Cardiac fibroblast (primary cell): ENCODE measurements around the gene GNAT3.
A peak's percentile ranks its signal among the peaks of the same experiment; 100 is the strongest.

ENCODE experiments used
- DNase-seq, 2 donors: peaks; one replicate each; pipeline versions ENCODE4 v3.0.0 to v3.0.0-alpha.2; 2010; ENCODE audit warnings: low read depth in 2 of 2
- H3K4me3 ChIP-seq, 2 donors: replicated peaks in 1 of 2; 1 replicate in 1 of 2; 2 replicates in 1 of 2; pipeline ENCODE4 v1.5.1; 2011; ENCODE audit warnings: low read depth in 2 of 2, low read length in 2 of 2, mild to moderate bottlenecking in 2 of 2, moderate library complexity in 1 of 2
- TF ChIP-seq, protein P1 (sequence below): IDR thresholded peaks from one replicate; pipeline ENCODE4 v1.5.1; 2011; ENCODE audit warnings: low read depth, mild to moderate bottlenecking, low read length, inconsistent platforms

GNAT3 gene

DNA sequence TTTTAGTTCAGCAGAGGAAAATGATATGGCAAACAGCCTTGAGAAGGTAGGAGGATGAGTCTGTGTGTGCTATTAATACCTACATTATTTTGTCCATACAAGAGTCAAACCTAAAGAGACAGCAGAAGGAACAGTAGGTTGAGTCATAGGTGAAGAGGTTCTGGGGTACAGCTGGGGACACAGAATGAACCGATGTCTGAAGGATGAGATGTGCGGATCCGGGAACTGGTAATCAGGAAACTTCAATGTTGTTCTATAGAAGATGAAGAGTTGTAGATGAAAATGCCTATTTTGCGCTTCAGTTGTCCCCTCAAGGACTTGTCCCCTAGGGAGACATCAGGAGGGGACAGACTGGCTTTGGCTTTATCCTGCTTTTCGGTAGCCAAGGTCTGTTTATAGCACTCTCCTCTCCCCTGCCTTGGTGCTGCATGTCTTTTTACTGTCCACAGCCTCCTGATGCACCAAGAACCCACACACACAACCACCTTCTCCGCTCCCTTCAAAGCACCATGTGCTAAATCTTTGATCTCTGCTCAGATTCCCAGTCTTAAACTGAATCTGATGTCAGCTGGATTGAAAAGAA lies 94.6 kb downstream of the GNAT3 start:
- no peak overlapping the region for H3K4me3 ChIP-seq
- no peak for DNase-seq
- TF ChIP-seq, protein P1, sequence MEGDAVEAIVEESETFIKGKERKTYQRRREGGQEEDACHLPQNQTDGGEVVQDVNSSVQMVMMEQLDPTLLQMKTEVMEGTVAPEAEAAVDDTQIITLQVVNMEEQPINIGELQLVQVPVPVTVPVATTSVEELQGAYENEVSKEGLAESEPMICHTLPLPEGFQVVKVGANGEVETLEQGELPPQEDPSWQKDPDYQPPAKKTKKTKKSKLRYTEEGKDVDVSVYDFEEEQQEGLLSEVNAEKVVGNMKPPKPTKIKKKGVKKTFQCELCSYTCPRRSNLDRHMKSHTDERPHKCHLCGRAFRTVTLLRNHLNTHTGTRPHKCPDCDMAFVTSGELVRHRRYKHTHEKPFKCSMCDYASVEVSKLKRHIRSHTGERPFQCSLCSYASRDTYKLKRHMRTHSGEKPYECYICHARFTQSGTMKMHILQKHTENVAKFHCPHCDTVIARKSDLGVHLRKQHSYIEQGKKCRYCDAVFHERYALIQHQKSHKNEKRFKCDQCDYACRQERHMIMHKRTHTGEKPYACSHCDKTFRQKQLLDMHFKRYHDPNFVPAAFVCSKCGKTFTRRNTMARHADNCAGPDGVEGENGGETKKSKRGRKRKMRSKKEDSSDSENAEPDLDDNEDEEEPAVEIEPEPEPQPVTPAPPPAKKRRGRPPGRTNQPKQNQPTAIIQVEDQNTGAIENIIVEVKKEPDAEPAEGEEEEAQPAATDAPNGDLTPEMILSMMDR, result no peak

DNA sequence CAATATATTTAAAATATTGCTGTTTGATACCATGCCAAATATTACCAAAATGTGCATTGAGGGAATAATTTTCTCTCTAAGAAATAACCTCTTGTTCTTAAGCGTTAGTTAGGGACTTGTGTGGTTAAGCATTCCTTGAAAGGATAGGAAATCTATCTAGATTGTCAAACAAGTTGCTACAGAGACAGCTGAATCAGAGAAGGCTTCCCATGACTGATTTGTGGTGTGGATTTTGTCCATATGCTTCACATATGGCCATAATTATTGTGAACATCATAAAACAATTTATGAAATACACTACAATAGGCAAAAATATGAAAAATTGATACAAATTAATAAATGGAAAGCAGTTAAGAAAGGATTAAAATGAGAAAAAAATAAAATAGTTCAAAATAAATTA lies 96.3 kb downstream of the GNAT3 start:
- no peak for DNase-seq
- no peak overlapping the region for H3K4me3 ChIP-seq
- TF ChIP-seq, protein P1, result no peak

DNA sequence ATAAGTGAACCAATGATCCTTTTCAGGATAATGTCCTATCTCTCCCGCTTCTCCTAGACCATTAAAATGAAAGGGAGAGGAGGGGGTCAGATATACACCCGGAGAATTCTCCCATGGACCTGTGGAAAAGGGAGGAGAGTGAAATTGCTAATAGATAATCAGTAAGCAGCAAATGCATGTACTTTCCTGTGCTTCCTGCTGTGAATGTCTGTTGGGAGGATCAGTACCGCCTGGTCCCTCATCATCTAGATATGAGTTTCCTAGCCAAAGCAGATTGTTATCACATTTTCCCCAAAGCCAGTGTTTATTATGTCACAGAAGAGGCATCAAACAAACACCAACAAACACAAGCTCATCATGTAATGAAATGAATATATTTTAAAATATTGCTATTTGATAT lies 96.8 kb downstream of the GNAT3 start:
- no peak overlapping the region for H3K4me3 ChIP-seq
- no peak for DNase-seq
- TF ChIP-seq, protein P1, result no peak

DNA sequence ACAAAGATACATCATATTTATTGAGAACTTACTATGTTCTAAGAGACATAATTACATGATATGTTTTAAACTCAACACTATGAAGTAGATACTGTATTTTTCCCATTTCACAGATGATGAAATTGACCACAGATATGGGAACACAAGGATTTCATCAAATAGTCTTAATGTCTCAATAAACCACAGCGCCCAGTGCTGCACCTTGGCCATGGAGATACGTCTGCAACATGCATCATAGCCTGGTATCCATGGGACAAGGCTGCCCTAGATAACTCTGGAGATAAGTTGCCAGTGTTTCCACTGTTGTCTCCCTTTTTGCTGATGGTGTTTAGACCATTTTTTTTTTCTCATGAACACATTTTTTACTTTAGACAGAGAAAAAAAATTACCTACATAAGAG lies 97.5 kb downstream of the GNAT3 start:
- TF ChIP-seq, protein P1, result no peak

DNA sequence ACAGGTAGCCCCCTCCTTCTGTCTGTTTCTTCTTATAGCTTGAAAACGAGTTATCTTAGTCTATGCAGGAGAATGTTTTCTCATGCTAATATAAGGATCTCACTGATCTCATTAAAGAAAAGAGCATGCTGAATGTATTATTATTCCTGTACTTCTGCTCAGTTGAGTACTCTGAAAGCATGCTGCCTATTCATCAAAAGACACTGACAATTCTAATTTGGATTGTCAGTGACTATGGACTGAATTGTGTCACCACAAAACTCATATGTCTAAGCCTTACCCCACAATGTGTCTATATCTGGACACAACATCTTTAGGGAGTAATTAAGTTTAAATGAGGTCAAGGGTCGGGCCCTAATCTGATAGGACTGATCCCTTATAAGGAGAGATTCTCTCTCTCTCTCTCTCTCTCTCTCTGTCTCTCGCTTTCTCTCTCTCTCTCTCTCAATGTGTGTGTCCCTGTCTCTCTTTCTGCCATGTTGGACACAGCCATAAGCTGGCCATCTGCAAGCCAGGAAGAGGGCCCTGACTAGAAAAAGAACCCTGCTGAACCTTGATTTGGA lies 98.4 kb downstream of the GNAT3 start:
- TF ChIP-seq, protein P1, result no peak
- no peak for DNase-seq
- H3K4me3 ChIP-seq, result no peak overlapping the region

More for the DNA sequence above, 97.5 kb downstream of the GNAT3 start:
- no peak for DNase-seq
- no peak overlapping the region for H3K4me3 ChIP-seq

DNA sequence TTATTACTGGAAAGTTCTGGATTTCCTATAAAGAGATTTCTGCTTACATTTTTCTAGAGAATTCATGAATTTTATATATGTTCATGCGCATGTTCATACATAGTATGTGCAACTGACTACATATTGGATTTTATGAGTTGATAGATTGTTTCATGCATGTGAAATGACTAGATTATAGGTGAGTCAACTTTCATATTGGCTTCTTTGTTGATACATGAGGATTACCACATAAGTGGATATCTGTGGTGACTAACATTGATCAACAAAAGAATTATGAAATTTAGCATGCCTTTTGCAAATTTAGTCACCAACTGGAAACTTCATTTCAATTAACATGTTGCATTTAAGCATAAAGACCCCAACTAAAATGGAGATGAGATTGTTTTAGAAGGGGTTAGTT lies 99.0 kb downstream of the GNAT3 start:
- TF ChIP-seq, protein P1, result no peak
- DNase-seq, result peak in 1 of 2 donors; percentile 77
- no peak overlapping the region for H3K4me3 ChIP-seq

DNA sequence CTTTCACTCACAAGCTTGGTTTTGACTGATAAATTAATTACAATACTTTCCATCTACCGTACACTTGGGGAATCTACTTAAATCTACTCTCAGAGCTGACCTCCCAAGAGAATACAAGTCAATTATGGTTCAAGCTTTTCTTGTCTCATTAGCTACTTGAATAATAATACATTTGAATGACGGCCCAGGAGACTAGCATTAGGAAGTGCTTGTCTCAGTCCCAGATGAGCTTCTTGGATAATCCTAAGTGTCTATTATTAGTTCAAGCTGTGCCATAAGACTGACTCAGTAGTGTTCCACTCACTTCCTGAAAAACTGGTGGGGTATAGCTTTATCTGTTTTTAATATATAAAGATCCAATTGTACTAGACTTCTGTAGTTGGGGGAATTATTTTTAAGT lies 100.2 kb downstream of the GNAT3 start:
- TF ChIP-seq, protein P1, result no peak
- peak in 1 of 2 donors; percentile 46 for DNase-seq
- H3K4me3 ChIP-seq, result no peak overlapping the region
